DMS53 treated with DMSO at 0.1 percent for 48 hours (cell line): ENCODE results near the gene RBM17.
A peak's percentile ranks its signal among the peaks of the same experiment; 100 is the strongest.
"Not testable (repeated sequence)": the region's sequence is repeated elsewhere in the genome, so short reads cannot be mapped to it uniquely, and the experiment has no call there.

Experiments used
- DNase-seq: peaks from one replicate; lab custom pipeline; 2025; ENCODE audit not compliant: unreplicated experiment; lab: John Stamatoyannopoulos, UW

The RBM17 gene

GRCh38 chr10:6151087-6151977, 62.5 kb downstream of the RBM17 start:
- DNase-seq = no peak

- DNase-seq = no peak
These were observed 65.0 kb downstream of the RBM17 start for GRCh38 chr10:6153845-6154244.

GRCh38 chr10:6154566-6154965, 65.7 kb downstream of the RBM17 start:
- DNase-seq = no peak

- DNase-seq = no peak
These were observed 69.4 kb downstream of the RBM17 start for GRCh38 chr10:6158276-6158675.

- DNase-seq = no peak
These were observed 73.1 kb downstream of the RBM17 start for GRCh38 chr10:6161921-6162320.

GRCh38 chr10:6162589-6163356, 73.9 kb downstream of the RBM17 start:
- DNase-seq = no peak

GRCh38 chr10:6163364-6164270, 74.8 kb downstream of the RBM17 start:
- DNase-seq = peak; percentile 89

- DNase-seq = no peak
These were observed 75.6 kb downstream of the RBM17 start for GRCh38 chr10:6164271-6165095.

- no peak for DNase-seq
These were observed 76.4 kb downstream of the RBM17 start for GRCh38 chr10:6165221-6165725.

GRCh38 chr10:6165933-6166332, 77.1 kb downstream of the RBM17 start:
- not testable (repeated sequence) for DNase-seq
